Dedifferentiated amniotic fluid mesenchymal stem cell (primary cell): ENCODE measurements around the gene FCRL2.
"Not testable (repeated sequence)": the region's sequence is repeated elsewhere in the genome, so short reads cannot be mapped to it uniquely, and the experiment has no call there.

Experiments used
- DNase-seq: peaks from one replicate; pipeline ENCODE4 v3.0.0-alpha.2; 2016; ENCODE audit errors: extremely low spot score

The FCRL2 gene

GRCh38 chr1:157751283-157751682 is 25.6 kb downstream of the FCRL2 start:
- DNase-seq, result no peak

DNA sequence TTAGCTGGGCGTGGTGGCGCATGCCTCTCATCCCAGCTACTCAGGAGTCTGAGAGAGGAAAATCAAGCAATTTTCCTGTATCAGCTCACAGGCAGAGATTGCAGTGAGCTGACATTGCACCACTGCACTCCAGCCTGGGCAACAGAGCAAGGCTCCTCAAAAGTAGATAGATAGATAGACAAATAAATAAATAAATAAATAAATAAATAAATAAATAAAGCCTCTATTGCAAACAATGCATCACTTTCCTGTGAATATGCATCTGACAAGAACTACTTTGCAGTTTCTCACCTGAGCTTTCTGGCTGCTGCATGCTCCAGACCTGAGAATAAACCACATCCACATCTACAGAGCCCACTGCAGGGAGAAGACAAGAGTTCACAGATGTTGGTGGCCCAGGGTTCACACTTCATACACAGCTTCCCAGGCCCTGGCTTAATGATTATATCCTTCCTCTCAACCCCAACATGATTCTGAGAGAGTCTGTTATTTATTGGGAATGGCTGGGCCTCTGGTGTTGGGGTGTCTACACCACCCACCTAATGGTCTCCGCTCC is 28.6 kb downstream of the FCRL2 start:
- no peak for DNase-seq

- no peak for DNase-seq
Observed at GRCh38 chr1:157739229-157739901, 37.6 kb downstream of the FCRL2 start.

- DNase-seq, result not testable (repeated sequence)
Observed at GRCh38 chr1:157735991-157736390, 40.9 kb downstream of the FCRL2 start.

GRCh38 chr1:157734321-157734720 is 42.6 kb downstream of the FCRL2 start:
- no peak for DNase-seq

DNA sequence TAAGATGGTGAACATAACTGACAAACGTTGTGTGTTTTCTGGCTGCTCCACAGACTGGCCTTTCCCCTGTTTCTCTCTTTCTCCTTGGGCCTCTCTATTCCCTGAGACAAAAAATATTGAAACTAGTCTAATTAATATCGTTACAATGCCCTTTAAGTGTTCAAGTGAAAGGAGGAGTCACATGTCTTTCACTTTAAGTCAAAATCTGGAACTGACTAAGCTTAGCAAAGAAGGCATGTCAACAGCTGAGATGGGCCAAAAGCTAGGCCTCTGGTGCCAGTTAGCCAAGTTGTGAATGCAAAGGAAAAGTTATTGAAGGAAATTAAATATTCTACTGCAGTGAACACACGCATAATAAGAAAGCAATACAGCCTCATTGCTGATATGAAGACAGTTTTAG is 44.2 kb downstream of the FCRL2 start:
- DNase-seq, result no peak

- no peak for DNase-seq
Observed at GRCh38 chr1:157725221-157725577, 51.7 kb downstream of the FCRL2 start.

- no peak for DNase-seq
Observed at GRCh38 chr1:157724537-157725220, 52.3 kb downstream of the FCRL2 start.

DNA sequence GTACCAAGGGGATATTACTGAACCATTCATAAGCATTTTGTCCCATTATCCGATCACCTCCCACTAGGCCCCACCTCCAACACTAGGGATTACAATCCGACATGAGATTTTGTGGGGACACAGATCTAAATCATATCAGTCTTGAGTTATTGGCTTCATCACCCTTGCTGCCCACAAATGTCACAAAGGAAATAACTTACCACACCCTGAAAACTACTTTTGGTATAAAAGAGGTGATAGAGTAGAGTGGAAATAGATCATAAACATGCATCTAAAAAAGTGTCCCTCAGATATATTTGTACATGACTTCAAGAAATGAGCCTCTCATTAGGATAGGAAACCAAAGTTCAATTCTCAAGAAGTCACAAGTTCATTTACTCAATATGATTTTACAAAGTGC is 53.8 kb downstream of the FCRL2 start:
- no peak for DNase-seq

DNA sequence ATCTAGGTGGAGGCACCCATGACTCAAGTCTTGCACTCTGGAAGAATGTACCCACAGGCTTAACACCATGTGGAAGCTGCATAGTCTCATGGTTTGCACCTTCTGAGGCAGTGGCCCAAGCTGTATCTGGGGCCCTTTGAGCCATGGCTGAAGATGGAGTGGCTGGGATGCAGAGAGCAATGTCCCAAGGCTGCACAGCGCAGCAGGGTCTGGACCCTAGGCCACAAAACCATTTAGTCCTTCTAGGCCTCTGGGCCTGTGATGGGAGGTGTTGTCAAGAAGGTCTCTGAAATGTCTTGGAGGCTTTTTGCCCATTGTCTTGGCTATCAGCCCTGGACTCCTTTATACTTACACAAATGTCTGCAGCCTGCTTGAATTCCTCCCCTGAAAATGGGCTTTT is 54.9 kb downstream of the FCRL2 start:
- DNase-seq, result no peak

- DNase-seq, result no peak
Observed at GRCh38 chr1:157715736-157716135, 61.2 kb downstream of the FCRL2 start.

DNA sequence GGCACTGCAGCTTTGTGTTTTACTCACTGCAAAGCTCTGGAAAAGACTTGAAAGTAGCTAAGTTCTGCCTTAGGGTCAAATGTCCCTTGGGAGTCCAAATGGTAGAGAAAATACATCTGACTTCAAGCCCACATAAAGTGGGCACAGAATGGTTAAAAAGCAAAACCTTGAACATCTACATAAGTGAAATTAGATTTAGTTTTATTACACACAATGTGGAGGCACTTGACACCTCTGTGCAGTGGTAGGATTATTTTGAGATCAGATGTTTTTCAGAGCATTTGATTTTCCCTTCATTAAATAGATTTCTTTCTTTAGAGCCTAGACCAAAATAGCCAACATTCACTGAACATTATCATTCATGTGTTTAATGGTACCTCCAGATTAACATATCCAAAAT is 65.1 kb downstream of the FCRL2 start:
- DNase-seq, result no peak

- DNase-seq, result no peak
Observed at GRCh38 chr1:157704878-157705277, 72.1 kb downstream of the FCRL2 start.

DNA sequence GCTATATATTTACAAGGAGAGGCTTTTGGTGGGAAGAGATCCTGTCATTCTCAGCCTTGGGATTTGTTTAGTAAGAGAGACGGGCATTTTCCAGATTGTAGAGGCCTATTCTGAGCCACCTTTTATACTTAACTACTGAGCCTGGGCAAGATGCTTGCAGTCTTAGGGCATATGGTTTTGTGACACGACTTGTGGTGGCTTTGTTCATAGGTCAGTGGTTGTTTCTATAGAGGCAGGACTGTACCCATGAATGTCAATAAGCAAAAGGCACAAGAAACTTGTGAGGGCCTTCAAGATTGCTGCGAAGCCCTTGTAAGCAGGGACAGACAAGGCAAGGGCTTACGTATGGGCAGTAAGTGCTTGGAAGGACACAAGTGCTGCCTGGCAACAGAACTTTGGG is 73.0 kb downstream of the FCRL2 start:
- DNase-seq, result no peak

DNA sequence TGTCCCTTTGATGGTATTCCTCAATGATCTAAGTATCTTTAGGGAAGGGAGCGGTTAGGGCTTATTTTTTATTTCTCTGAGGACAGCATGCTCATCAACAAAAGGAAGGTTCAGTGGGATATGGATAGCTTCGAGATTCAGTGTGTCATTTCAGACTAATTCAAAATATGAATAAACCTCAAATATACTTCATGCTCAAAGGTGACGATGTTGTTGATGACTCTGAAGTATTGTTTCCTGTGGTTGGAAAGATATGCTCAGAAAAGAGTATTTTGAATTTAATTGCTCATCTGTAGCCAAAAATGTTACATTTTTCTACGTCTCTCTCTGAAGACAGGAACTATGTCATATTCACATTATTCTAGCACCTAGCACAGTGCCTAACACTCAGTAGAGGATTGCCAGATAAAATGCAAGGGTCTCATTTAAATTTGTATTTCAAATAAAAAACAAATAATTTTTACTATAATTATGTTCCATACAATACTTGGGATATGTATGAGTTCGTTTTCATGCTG is 74.6 kb downstream of the FCRL2 start:
- no peak for DNase-seq

GRCh38 chr1:157700732-157701131 is 76.2 kb downstream of the FCRL2 start, which contains the start of gene FCRL3:
TSS of gene FCRL3 (minus strand) at chr1:157700769. CDS start at chr1:157700489, 280 bp downstream.
- DNase-seq, result no peak

DNA sequence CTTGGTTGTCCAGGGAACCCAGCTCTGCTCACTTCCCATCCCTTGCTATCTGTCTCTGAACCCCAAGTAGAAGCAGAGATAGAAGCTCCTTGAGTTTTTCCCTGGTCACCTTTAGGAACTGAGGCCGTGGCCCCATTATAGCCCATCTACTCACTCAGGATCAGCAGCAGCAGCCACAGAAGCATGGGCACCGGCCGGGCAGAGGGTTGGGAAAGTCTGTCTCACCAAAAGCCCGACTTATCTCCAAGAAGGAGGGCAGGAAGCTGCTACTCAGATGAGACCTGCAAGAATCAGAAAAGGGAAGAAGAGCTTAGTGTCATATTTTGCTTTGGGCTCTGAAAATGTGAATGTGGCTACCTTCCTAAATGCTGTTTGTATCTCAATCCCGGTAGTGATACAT is 76.6 kb downstream of the FCRL2 start:
- DNase-seq, result no peak

- no peak for DNase-seq
Observed at GRCh38 chr1:157697781-157698569, 79.0 kb downstream of the FCRL2 start.

- DNase-seq, result no peak
Observed at GRCh38 chr1:157696966-157697628, 79.8 kb downstream of the FCRL2 start.
